IMR-90 (cell line): ENCODE results near the gene HCFC1.

Source experiments
- CTCF ChIP-seq: conservative IDR thresholded peaks from 2 replicates; pipeline ENCODE4 v1.5.1; 2012; ENCODE audit warnings: mild to moderate bottlenecking, low read depth, low read length, improper control_type of control experiment
- SMC3 ChIP-seq: fragments of 150-350 bp; IDR thresholded peaks from 2 replicates; pipeline ENCODE4 v1.6.1; 2016; ENCODE audit warnings: low read depth, mild to moderate bottlenecking, antibody characterized with exemption, low read length, moderate library complexity
- USF2 ChIP-seq: fragments of 150-350 bp; IDR thresholded peaks from 2 replicates; pipeline ENCODE4 v1.6.1; 2017; ENCODE audit warnings: mild to moderate bottlenecking, antibody characterized with exemption, low read length, low read depth

GRCh38 chrX:153941336-153942252 lies 30.0 kb downstream of the HCFC1 start:
- no peak for TF ChIP-seq SMC3
- no peak for TF ChIP-seq USF2
- TF ChIP-seq CTCF: no peak
